BLaER1 (cell line): ENCODE results near the gene MPPE1.
A peak's percentile ranks its signal among the peaks of the same experiment; 100 is the strongest.

ENCODE experiments used
- H3K27ac ChIP-seq: shearing (Covaris generic); formaldehyde crosslinking; 2 replicates; pipeline ENCODE4 v1.8.1; 2022
- H3K27me3 ChIP-seq: shearing (Covaris generic); formaldehyde crosslinking; 2 replicates; pipeline ENCODE4 v1.8.1; 2022
- H3K36me3 ChIP-seq: shearing (Covaris generic); formaldehyde crosslinking; 2 replicates; pipeline ENCODE4 v1.8.1; 2022
- H3K4me1 ChIP-seq: shearing (Covaris generic); formaldehyde crosslinking; 2 replicates; pipeline ENCODE4 v1.8.1; 2022
- H3K4me2 ChIP-seq: shearing (Covaris generic); formaldehyde crosslinking; 2 replicates; pipeline ENCODE4 v1.8.1; 2022
- H3K4me3 ChIP-seq: shearing (Covaris generic); formaldehyde crosslinking; 2 replicates; pipeline ENCODE4 v1.8.1; 2022
- H3K9ac ChIP-seq: shearing (Covaris generic); formaldehyde crosslinking; 2 replicates; pipeline ENCODE4 v1.8.1; 2022
- H3K9me3 ChIP-seq: shearing (Covaris generic); formaldehyde crosslinking; 2 replicates; pipeline ENCODE4 v1.8.1; 2022
- H4K20me1 ChIP-seq: shearing (Covaris generic); formaldehyde crosslinking; 2 replicates; pipeline ENCODE4 v1.8.1; 2022
- Cebpa-rat ChIP-seq: shearing (Covaris generic); IDR thresholded peaks from 2 replicates; pipeline ENCODE4 v1.8.1; 2022

MPPE1 gene, protein sequence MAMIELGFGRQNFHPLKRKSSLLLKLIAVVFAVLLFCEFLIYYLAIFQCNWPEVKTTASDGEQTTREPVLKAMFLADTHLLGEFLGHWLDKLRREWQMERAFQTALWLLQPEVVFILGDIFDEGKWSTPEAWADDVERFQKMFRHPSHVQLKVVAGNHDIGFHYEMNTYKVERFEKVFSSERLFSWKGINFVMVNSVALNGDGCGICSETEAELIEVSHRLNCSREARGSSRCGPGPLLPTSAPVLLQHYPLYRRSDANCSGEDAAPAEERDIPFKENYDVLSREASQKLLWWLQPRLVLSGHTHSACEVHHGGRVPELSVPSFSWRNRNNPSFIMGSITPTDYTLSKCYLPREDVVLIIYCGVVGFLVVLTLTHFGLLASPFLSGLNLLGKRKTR

DNA sequence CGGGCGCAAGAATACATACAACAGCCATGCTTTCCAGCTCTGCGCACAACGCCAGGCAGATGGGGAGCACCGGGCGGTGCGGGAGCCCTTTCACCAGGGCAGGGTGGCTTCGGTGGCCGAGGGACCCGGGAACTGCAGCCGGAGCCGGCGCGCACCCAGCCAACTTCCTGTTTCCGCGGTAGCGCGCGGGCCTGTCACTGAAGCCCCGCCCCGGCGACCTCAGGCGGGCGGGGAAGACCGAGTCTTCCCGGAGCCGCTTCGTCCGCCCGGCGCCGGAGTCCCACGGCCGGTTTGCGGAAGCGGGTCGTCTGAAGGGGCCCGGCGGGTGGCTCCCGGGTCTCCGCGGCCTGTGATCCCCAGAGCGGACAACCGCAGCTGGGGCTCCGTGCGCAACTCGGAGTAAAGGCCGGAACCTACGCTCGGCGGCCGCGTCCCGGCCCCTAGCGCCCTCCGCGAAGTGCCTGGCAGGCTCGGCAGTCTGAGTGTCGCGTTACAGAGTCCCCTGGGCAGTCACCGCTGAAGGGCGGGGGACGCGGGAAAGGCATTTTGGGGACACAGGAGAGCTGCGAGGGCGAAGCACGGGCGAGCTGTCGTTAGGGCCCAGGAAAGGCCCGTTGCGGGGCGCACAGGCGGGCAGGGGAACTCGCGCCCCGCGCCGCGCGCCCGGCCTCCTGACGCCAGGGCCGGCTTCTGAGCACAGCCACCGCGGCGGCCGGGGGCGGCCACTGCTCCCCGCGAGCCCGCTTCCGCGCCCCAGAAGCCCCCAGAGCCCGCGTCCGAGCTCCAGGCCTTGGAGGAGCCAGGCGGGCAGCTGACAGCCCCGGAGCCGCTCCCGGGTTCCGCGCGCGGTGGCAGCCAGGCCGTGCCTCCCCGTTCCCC, at the start of gene MPPE1:
TSS of gene MPPE1 (minus strand) at position 136 of the 879 bp plus-strand sequence. CDS start 11,053 bp downstream, outside the sequence.
- Histone ChIP-seq H3K4me2 (peak within 1 kb of the TSS; percentile 87), H3K36me3 (peaks cover 14% of the 10 kb centered on the region; the same call in 1 of the 2 replicates), H3K27me3 (no peaks in the 10 kb centered on the region), H4K20me1 (no peaks in the 10 kb centered on the region), H3K27ac (peak within 1 kb of the TSS; percentile 91), H3K9ac (peak within 1 kb of the TSS; percentile 86), H3K4me3 (peak within 1 kb of the TSS; percentile 77), H3K9me3 (no peaks in the 10 kb centered on the region), H3K4me1 (peaks cover 10% of the 10 kb centered on the region; the same call in 1 of the 2 replicates)
- TF ChIP-seq Cebpa-rat = no peak

DNA sequence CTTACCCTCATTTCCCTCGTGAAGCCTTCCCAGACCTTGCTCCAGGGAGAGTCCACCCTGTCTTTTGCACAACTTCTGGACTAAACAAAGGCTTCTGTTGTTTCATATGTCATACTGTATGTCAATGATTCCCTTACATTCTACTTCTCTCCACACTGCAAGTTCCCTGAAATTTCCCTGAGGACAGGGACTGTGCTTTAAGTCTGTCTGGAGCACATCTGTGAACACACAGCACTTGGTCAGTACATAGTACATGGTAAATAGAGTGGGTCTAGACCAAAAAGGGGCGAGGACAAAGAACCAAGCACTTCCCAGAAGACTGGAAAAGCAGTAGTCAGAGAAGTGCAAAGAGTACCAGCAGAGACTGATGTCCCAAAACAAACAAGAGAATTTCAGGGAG, 49.5 kb upstream of the MPPE1 start:
- Histone ChIP-seq H3K4me1 (no peaks in the 10 kb centered on the region), H3K9me3 (peaks cover 25% of the 10 kb centered on the region), H3K4me3 (no peak overlapping the region), H4K20me1 (no peaks in the 10 kb centered on the region), H3K36me3 (no peaks in the 10 kb centered on the region), H3K27me3 (no peaks in the 10 kb centered on the region), H3K9ac (no peak overlapping the region), H3K27ac (no peak overlapping the region), H3K4me2 (no peak overlapping the region)
- no peak for TF ChIP-seq Cebpa-rat

DNA sequence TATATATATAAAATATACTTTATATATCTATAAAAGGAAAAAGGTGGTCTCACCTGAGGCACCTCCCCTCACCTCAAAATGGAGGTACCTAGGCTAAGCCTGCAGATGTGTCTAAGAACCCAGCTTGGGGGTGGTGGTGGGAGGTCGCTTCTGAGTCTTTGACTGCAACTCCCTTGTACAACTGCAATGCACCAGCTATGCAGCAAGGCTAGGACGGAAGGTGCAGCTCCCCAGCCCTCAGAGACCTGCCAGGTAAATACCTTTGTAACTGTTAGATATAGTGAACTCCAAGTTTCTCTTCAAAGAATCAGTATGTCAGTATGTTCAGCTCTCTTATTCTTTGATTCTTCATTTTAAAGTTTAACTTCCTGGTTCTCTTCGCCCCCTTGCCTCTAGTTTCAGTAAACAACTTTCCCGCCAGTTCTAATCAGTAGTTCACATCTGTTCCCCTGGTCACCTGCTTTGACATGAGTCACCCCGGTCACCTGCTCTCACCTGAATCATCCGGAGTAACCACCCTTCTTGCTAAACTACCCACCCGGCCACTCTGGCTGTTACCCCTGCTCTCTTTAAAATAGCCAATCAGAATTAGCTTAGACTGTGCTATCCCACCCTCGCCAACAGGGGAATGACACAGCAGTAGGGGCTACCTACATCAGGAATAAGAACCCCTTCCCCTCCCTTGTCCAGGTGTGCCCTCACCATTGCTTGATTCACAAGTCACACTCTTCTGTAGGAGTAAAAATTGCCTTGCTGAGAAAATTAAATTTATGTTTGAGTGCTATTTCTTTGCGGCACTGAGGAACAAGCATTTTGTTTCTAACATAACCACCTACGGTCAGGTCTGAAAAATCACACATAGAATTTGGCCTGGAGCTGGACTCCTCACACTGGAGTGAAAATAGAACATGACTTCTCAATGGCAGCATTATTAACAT, 48.5 kb upstream of the MPPE1 start:
- TF ChIP-seq Cebpa-rat = no peak
- Histone ChIP-seq H3K4me2 (no peak overlapping the region), H4K20me1 (no peaks in the 10 kb centered on the region), H3K9me3 (peaks cover 25% of the 10 kb centered on the region), H3K27ac (no peak overlapping the region), H3K27me3 (no peaks in the 10 kb centered on the region), H3K9ac (no peak overlapping the region), H3K36me3 (no peaks in the 10 kb centered on the region), H3K4me1 (no peaks in the 10 kb centered on the region), H3K4me3 (no peak overlapping the region)

DNA sequence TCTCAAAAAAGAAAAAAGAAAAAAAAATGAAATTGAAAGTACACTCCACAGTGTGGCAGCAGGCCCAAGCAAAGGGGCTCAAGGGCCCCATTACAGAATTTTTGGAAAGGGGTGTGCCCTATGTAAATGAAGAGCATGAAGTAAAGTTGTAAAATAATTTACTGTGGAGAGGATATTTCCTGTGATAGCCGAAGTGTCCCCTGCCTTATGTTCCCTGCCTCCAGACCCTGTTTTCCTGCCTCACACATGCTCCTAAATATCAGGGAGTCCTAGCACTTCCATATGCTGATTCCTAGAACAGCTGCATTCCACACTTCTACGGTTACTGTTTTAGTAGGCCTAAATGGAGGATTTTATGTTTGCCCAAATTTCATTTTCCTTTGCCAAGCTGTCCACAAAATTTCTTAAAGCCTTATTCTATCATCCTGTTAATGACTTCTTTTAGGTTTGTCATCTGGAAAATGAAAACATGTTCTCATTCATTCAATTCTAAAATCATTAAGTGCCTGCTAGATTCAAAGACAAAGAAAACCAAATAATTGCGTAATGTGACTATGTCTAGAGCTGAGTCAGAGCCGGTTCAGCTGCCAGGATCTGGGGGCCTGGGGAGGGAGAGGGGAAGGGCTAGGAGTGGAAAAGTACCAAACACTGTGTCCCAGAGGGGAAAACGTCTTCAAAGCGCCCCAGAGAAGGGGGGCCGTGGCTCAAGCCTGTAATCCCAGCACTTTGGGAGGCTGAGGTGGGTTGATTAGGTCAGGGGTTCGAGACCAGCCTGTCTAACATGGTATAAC, 47.3 kb upstream of the MPPE1 start:
- H3K36me3 ChIP-seq = no peaks in the 10 kb centered on the region
- peak; percentile 66; the same call in 1 of the 2 replicates for TF ChIP-seq Cebpa-rat
- no peak overlapping the region for H3K27ac ChIP-seq
- H4K20me1 ChIP-seq = no peaks in the 10 kb centered on the region
- no peaks in the 10 kb centered on the region for H3K27me3 ChIP-seq
- H3K4me1 ChIP-seq = no peaks in the 10 kb centered on the region
- peaks cover 25% of the 10 kb centered on the region for H3K9me3 ChIP-seq
- H3K4me3 ChIP-seq = no peak overlapping the region
- H3K4me2 ChIP-seq = no peak overlapping the region
- no peak overlapping the region for H3K9ac ChIP-seq

GRCh38 chr18:11953113-11953512, 45.0 kb upstream of the MPPE1 start:
- Histone ChIP-seq H3K4me2 (no peak overlapping the region), H3K27me3 (no peaks in the 10 kb centered on the region), H3K27ac (no peak overlapping the region), H3K9ac (no peak overlapping the region), H3K4me1 (no peaks in the 10 kb centered on the region), H4K20me1 (no peaks in the 10 kb centered on the region), H3K36me3 (no peaks in the 10 kb centered on the region), H3K9me3 (peaks cover 18% of the 10 kb centered on the region), H3K4me3 (no peak overlapping the region)
- TF ChIP-seq Cebpa-rat = no peak

- H3K27ac ChIP-seq = no peak overlapping the region
- H3K9ac ChIP-seq = no peak overlapping the region
- no peak overlapping the region for H3K4me3 ChIP-seq
- peaks cover 13% of the 10 kb centered on the region for H3K4me1 ChIP-seq
- no peaks in the 10 kb centered on the region for H4K20me1 ChIP-seq
- peaks cover 1% of the 10 kb centered on the region for H3K9me3 ChIP-seq
- no peak for TF ChIP-seq Cebpa-rat
- no peaks in the 10 kb centered on the region for H3K36me3 ChIP-seq
- no peaks in the 10 kb centered on the region for H3K27me3 ChIP-seq
- H3K4me2 ChIP-seq = no peak overlapping the region
Measured at GRCh38 chr18:11951390-11951851, 43.3 kb upstream of the MPPE1 start.

DNA sequence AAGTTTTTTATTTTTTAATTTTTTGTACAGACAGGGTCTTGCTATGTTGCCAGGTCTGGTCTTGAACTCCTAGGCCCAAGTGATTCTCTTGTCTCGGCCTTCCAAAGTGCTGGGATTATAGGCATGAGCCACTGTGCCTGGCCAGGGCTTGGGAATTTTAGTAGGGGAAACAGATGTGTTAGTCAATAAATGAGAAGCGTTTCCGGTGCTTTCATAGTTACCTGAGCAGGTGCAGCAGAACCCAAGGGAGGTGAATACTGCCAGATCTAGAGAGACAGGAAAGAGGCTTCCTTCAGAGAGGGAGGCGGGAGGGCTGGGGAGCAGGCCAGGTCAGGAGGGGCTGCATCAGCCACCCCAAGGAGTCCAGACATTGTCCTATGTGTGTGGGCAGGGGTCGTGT, 42.7 kb upstream of the MPPE1 start:
- no peaks in the 10 kb centered on the region for H3K9me3 ChIP-seq
- H3K27ac ChIP-seq = no peak overlapping the region
- no peak overlapping the region for H3K4me3 ChIP-seq
- no peak overlapping the region for H3K9ac ChIP-seq
- H3K4me1 ChIP-seq = peaks cover 18% of the 10 kb centered on the region
- H3K27me3 ChIP-seq = no peaks in the 10 kb centered on the region
- H3K4me2 ChIP-seq = no peak overlapping the region
- H3K36me3 ChIP-seq = no peaks in the 10 kb centered on the region
- no peak for TF ChIP-seq Cebpa-rat
- no peaks in the 10 kb centered on the region for H4K20me1 ChIP-seq

DNA sequence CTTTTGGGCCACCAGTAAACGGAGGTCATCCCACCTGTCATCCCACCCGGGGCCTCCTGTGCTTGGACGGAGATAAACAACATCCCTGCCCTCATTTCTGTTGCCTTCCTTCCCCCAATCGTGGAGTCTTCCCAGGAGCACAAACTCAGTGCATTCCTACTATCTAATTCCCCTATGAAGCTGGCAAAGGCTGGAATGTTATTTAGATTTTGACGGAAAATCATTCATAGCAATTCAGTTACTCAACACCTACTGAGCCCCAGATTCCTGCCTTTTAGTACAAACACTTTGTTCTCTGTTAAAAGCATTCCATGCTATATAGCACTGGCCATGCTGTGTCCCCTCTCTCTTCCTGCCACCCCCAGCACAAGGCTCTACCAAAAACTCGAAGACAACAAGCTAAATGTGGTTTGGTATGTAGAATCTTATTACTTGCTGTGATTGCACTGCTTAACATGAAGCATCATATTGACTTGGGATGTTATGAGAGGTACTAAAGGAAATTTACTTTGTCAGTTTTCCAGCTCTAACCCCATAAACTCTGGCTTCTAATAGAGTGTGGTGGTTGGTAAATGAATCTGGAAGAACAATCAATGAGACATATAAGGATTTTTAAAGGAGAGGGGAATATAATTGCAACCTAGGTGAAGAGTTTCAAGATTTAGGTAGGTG, 40.9 kb upstream of the MPPE1 start:
- Histone ChIP-seq H4K20me1 (no peaks in the 10 kb centered on the region), H3K4me1 (peaks cover 18% of the 10 kb centered on the region)

More for the DNA sequence above, 40.9 kb upstream of the MPPE1 start:
- Histone ChIP-seq H3K27me3 (no peaks in the 10 kb centered on the region), H3K36me3 (no peaks in the 10 kb centered on the region), H3K4me3 (no peak overlapping the region), H3K4me2 (no peak overlapping the region), H3K9ac (no peak overlapping the region), H3K9me3 (no peaks in the 10 kb centered on the region), H3K27ac (no peak overlapping the region)
- no peak for TF ChIP-seq Cebpa-rat
